Endodermal cell (in vitro differentiated cells): ENCODE measurements around the gene AGRN. TPM values are rescaled to one million over a fixed set of nuclear protein-coding genes. Genes with fewer than 3 reads are reported as not detected.
"Not testable (repeated sequence)": the region's sequence is repeated elsewhere in the genome, so short reads cannot be mapped to it uniquely, and the experiment has no call there.

Experiments
- DNase-seq: peaks from one replicate; pipeline ENCODE4 v3.0.0-alpha.2; 2017
- H3K27ac ChIP-seq: 2 replicates; pipeline ENCODE4 v1.5.1; 2013; ENCODE audit warnings: mild to moderate bottlenecking, low read depth, low read length, moderate library complexity
- H3K27me3 ChIP-seq: 2 replicates; pipeline ENCODE4 v1.6.1; 2013; ENCODE audit warnings: mild to moderate bottlenecking, low read length, moderate library complexity; ENCODE audit not compliant: insufficient read depth, control insufficient read depth, poor library complexity, severe bottlenecking
- H3K36me3 ChIP-seq: 2 replicates; pipeline ENCODE4 v1.7.0; 2013; ENCODE audit warnings: mild to moderate bottlenecking, low read length, moderate library complexity; ENCODE audit not compliant: control insufficient read depth, insufficient read depth
- H3K4me1 ChIP-seq: one replicate; pipeline ENCODE4 v1.7.0; 2013; ENCODE audit warnings: low read length; ENCODE audit not compliant: control insufficient read depth, insufficient read depth
- H3K4me3 ChIP-seq: 2 replicates; pipeline ENCODE4 v1.5.1; 2013; ENCODE audit warnings: mild to moderate bottlenecking, low read length, moderate library complexity
- H3K9ac ChIP-seq: 2 replicates; pipeline ENCODE4 v1.6.1; 2013; ENCODE audit warnings: mild to moderate bottlenecking, low read length, moderate library complexity; ENCODE audit not compliant: poor library complexity, severe bottlenecking; ENCODE audit errors: extremely low read depth
- H3K9me3 ChIP-seq: 2 replicates; pipeline ENCODE4 v1.6.1; 2013; ENCODE audit warnings: mild to moderate bottlenecking, low read length, moderate library complexity; ENCODE audit not compliant: control insufficient read depth
- H3K27ac Mint-ChIP-seq: 2 replicates; pipeline ENCODE4 v1.8.0; 2020; ENCODE audit warnings: mixed read lengths
- H3K27me3 Mint-ChIP-seq: 2 replicates; pipeline ENCODE4 v1.8.0; 2021; ENCODE audit warnings: mild to moderate bottlenecking, mixed read lengths; ENCODE audit not compliant: insufficient read depth
- H3K36me3 Mint-ChIP-seq: 2 replicates; pipeline ENCODE4 v1.8.0; 2020; ENCODE audit warnings: low read depth, mixed read lengths
- H3K4me1 Mint-ChIP-seq: 2 replicates; pipeline ENCODE4 v1.8.0; 2020; ENCODE audit warnings: mixed read lengths
- H3K4me3 Mint-ChIP-seq: 2 replicates; pipeline ENCODE4 v1.8.0; 2020; ENCODE audit warnings: mild to moderate bottlenecking, moderate library complexity, mixed read lengths
- H3K9me3 Mint-ChIP-seq: 2 replicates; pipeline ENCODE4 v1.8.0; 2020; ENCODE audit warnings: mild to moderate bottlenecking, mixed read lengths
- WGBS, 2 experiments: methylation state at CpG; one replicate each; pipeline versions ENCODE4 v1.1.5 to v1.1.7; 2013; ENCODE audit warnings: missing lambda C conversion rate in 2 of 2, mixed read lengths in 1 of 2; ENCODE audit not compliant: insufficient coverage in 1 of 2, insufficient read length in 1 of 2; 5-methylcytosine and 5-hydroxymethylcytosine counted together
- total RNA-seq, 2 donors: library from RNA; stranded (reverse); fragmentation: NEBNext Ultra II Directional in 1 of 2; extraction: Animal tissue kit (Norgen Biotek cat#: 25700) in 1 of 2; gene quantifications; 2 replicates in 1 of 2; 3 replicates in 1 of 2; pipeline ENCODE4 v1.2.1, GENCODE V29; 2021
- TF ChIP-seq, protein P1 (sequence below): fragments of 200-600 bp; sonication (generic); conservative IDR thresholded peaks from 2 replicates; pipeline ENCODE4 v1.5.0; 2021; ENCODE audit warnings: antibody characterized with exemption, mild to moderate bottlenecking

Gene AGRN
- total RNA-seq, 2 donors from 2014 or later = 269 to 288 TPM

GRCh38 chr1:1073743-1074587 lies 54.0 kb downstream of the AGRN start, which contains the start of gene RNF223:
RNF223 (minus strand) TSS chr1:1074306; CDS start chr1:1072566, 1,740 bp downstream.
- Mint-ChIP-seq H3K4me3 (no peak within 1 kb of the TSS), H3K27ac (no peak within 1 kb of the TSS), H3K9me3 (no peaks in the 10 kb centered on the region), H3K4me1 (no peaks in the 10 kb centered on the region), H3K36me3 (no peaks in the 10 kb centered on the region), H3K27me3 (peaks cover 25% of the 10 kb centered on the region)
- Histone ChIP-seq H3K9ac (no peak within 1 kb of the TSS), H3K4me3 (no peak within 1 kb of the TSS), H3K4me1 (no peaks in the 10 kb centered on the region), H3K27me3 (peaks cover 33% of the 10 kb centered on the region), H3K36me3 (no peaks in the 10 kb centered on the region), H3K9me3 (no peaks in the 10 kb centered on the region), H3K27ac (no peak within 1 kb of the TSS)
- TF ChIP-seq, protein P1, sequence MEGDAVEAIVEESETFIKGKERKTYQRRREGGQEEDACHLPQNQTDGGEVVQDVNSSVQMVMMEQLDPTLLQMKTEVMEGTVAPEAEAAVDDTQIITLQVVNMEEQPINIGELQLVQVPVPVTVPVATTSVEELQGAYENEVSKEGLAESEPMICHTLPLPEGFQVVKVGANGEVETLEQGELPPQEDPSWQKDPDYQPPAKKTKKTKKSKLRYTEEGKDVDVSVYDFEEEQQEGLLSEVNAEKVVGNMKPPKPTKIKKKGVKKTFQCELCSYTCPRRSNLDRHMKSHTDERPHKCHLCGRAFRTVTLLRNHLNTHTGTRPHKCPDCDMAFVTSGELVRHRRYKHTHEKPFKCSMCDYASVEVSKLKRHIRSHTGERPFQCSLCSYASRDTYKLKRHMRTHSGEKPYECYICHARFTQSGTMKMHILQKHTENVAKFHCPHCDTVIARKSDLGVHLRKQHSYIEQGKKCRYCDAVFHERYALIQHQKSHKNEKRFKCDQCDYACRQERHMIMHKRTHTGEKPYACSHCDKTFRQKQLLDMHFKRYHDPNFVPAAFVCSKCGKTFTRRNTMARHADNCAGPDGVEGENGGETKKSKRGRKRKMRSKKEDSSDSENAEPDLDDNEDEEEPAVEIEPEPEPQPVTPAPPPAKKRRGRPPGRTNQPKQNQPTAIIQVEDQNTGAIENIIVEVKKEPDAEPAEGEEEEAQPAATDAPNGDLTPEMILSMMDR = no peak
- no peak for DNase-seq
- 86 to 92% methylated on average over 15 to 35 of the region's 35 CpGs for WGBS, 2 experiments

DNA sequence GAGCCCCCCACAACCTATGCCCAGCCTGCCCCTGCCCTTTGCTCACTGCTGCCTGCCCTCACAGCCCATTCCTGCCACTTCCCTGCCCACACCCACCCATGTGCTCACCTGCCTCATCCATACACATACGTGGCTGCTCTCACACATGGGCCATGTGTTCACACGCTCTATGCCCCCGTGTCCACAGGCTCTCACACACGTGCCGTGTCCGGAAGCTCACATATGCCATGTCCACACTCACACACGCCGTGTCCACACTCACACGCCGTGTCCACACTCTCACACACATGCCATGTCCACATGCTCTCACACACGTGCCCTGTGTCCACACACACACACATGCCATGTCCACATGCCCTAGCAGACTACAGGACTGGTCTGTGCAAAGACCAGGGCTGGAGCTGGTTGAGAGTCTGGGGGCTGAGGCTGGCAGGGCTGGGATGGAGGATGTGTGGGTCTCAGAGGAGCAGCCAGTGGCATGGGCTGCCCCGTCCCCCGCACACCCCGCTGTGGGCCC lies 54.8 kb downstream of the AGRN start:
- no peaks in the 10 kb centered on the region for H3K9me3 ChIP-seq
- peak; percentile 45 for DNase-seq
- no peak overlapping the region for H3K4me3 Mint-ChIP-seq
- H3K27ac Mint-ChIP-seq = no peak overlapping the region
- no peak overlapping the region for H3K9ac ChIP-seq
- peaks cover 35% of the 10 kb centered on the region for H3K27me3 ChIP-seq
- H3K4me3 ChIP-seq = no peak overlapping the region
- no peak overlapping the region for H3K27ac ChIP-seq
- peaks cover 4% of the 10 kb centered on the region for H3K4me1 ChIP-seq
- WGBS, 2 experiments = 93 to 94% methylated on average over 8 to 14 of the region's 14 CpGs
- H3K9me3 Mint-ChIP-seq = no peaks in the 10 kb centered on the region
- peaks cover 2% of the 10 kb centered on the region for H3K4me1 Mint-ChIP-seq
- H3K36me3 ChIP-seq = no peaks in the 10 kb centered on the region
- H3K27me3 Mint-ChIP-seq = peaks cover 28% of the 10 kb centered on the region
- TF ChIP-seq, protein P1 = no peak
- no peaks in the 10 kb centered on the region for H3K36me3 Mint-ChIP-seq

DNA sequence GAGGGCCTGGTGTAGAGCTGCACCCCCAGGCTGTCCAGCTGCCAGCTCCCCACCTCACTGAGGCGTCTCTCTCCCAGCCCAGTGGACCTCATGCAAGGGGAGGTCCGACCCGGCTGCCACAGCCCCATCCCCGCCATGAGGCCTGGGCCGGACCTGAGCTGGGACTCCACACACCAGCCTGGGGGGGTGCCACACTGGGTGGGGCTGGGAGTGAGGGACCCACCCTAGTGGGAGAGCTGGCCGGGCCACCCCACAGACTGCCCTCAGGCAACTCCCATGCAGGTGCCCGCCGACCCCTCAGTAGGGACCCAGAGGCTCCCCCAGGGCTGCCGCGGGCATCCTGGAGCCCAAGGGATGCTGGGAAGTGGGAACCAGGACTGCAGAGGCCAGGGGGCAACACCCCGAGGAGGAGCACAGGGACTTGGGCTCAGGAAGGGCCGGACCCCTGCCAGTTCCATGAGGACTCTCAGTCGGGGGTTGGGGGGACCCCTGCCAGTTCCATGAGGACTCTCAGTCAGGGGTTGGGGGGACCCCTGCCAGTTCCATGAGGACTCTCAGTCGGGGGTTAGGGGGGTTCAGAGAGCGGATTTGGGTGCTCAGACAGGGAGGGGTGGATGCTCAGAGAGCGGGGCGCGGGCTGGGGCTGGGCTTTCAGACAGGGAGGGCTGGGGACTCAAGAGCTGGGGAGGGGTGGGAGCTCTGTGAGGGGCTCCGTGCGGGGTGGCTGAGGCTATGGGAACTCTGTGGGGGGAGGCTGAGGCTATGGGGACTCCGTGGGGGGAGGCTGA lies 55.4 kb downstream of the AGRN start:
- no peak overlapping the region for H3K27ac Mint-ChIP-seq
- peaks cover 22% of the 10 kb centered on the region for H3K27me3 Mint-ChIP-seq
- no peaks in the 10 kb centered on the region for H3K9me3 ChIP-seq
- H3K4me3 Mint-ChIP-seq = no peak overlapping the region
- H3K27ac ChIP-seq = no peak overlapping the region
- WGBS, 2 experiments = 74 to 88% methylated on average over 4 to 21 of the region's 21 CpGs
- no peaks in the 10 kb centered on the region for H3K36me3 ChIP-seq
- no peak overlapping the region for H3K4me3 ChIP-seq
- peak; percentile 44 for DNase-seq
- H3K9me3 Mint-ChIP-seq = no peaks in the 10 kb centered on the region
- peaks cover 7% of the 10 kb centered on the region for H3K4me1 ChIP-seq
- no peak overlapping the region for H3K9ac ChIP-seq
- peaks cover 28% of the 10 kb centered on the region for H3K27me3 ChIP-seq
- TF ChIP-seq, protein P1 = no peak
- H3K36me3 Mint-ChIP-seq = no peaks in the 10 kb centered on the region
- peaks cover 2% of the 10 kb centered on the region for H3K4me1 Mint-ChIP-seq

DNA sequence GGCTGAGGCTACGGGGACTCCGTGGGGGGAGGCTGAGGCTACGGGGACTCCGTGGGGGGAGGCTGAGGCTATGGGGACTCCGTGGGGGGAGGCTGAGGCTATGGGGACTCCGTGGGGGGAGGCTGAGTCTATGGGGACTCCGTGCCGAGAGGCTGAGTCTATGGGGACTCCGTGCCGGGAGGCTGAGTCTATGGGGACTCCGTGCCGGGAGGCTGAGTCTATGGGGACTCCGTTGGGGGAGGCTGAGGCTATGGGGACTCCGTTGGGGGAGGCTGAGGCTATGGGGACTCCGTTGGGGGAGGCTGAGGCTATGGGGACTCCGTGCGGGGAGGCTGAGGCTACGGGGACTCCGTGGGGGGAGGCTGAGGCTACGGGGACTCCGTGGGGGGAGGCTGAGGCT lies 57.5 kb downstream of the AGRN start:
- not testable (repeated sequence) for DNase-seq, H3K4me1 ChIP-seq, H3K9me3 ChIP-seq, H3K4me3 ChIP-seq, H3K4me3 Mint-ChIP-seq, H3K4me1 Mint-ChIP-seq, H3K36me3 ChIP-seq, H3K27ac Mint-ChIP-seq, H3K27ac ChIP-seq, H3K9me3 Mint-ChIP-seq, H3K9ac ChIP-seq, H3K36me3 Mint-ChIP-seq
- peaks cover 11% of the 10 kb centered on the region for H3K27me3 Mint-ChIP-seq
- peaks cover 17% of the 10 kb centered on the region for H3K27me3 ChIP-seq
- 86% methylated on average over 7 of the region's 21 CpGs; no CpG with 5 or more reads in 1 of the 2 experiments for WGBS, 2 experiments
